WTC11 (cell line): ENCODE data around the gene MAP7D3. TPM values are rescaled to one million over a fixed set of nuclear protein-coding genes. Genes with fewer than 3 reads are reported as not detected.

Source experiments
- ATAC-seq: fragments of 200-7000 bp; cut with Tn5 transposase; 2 replicates; pipeline ENCODE4 v1.10.0; 2021; ENCODE audit warnings: mild to moderate bottlenecking, moderate library complexity
- CTCF ChIA-PET: fragments of 300-600 bp; sonication (Branson Sonifier 250); formaldehyde crosslinking; loops from one replicate; lab custom pipeline; 2021; ENCODE audit warnings: antibody characterized with exemption; lab: Charles Lee
- POLR2A ChIA-PET: fragments of 350-600 bp; sonication (Branson Sonifier 250); formaldehyde crosslinking; loops from one replicate; lab custom pipeline; 2021; ENCODE audit warnings: antibody characterized with exemption; lab: Charles Lee
- DNase-seq: peaks from one replicate; pipeline ENCODE4 v3.0.0; 2021; ENCODE audit warnings: low spot score
- H3K27ac Mint-ChIP-seq: 2 replicates; pipeline ENCODE4 v1.8.0; 2021; ENCODE audit warnings: mixed read lengths
- H3K27me3 Mint-ChIP-seq: 2 replicates; pipeline ENCODE4 v1.8.0; 2021; ENCODE audit warnings: low read depth, mild to moderate bottlenecking, moderate library complexity, mixed read lengths
- H3K36me3 Mint-ChIP-seq: 2 replicates; pipeline ENCODE4 v1.8.0; 2021; ENCODE audit warnings: mixed read lengths
- H3K4me1 Mint-ChIP-seq: 2 replicates; pipeline ENCODE4 v1.8.0; 2022; ENCODE audit warnings: mixed read lengths
- H3K4me3 Mint-ChIP-seq: 2 replicates; pipeline ENCODE4 v1.8.0; 2021; ENCODE audit warnings: mild to moderate bottlenecking, moderate library complexity, mixed read lengths
- H3K9me3 Mint-ChIP-seq: 2 replicates; pipeline ENCODE4 v1.8.0; 2021; ENCODE audit warnings: mixed read lengths
- ATF2 ChIP-seq: sonication (generic); formaldehyde crosslinking; IDR thresholded peaks from 2 replicates; pipeline ENCODE4 v1.8.1; 2022; ENCODE audit warnings: low read depth, missing genetic modification reagents, borderline replicate concordance
- ELF4 ChIP-seq: sonication (generic); formaldehyde crosslinking; IDR thresholded peaks from 2 replicates; pipeline ENCODE4 v1.8.1; 2022; ENCODE audit warnings: low read depth, mild to moderate bottlenecking, moderate library complexity, missing genetic modification reagents
- ESRRA ChIP-seq: sonication (generic); formaldehyde crosslinking; IDR thresholded peaks from 2 replicates; pipeline ENCODE4 v1.8.1; 2022; ENCODE audit warnings: mild to moderate bottlenecking, missing genetic modification reagents, borderline replicate concordance
- FOXJ3 ChIP-seq: sonication (generic); formaldehyde crosslinking; IDR thresholded peaks from 2 replicates; pipeline ENCODE4 v1.9.0; 2021; ENCODE audit warnings: missing genetic modification reagents, mild to moderate bottlenecking, borderline replicate concordance
- GABPB1 ChIP-seq: sonication (generic); formaldehyde crosslinking; IDR thresholded peaks from 2 replicates; pipeline ENCODE4 v1.8.1; 2023; ENCODE audit warnings: mild to moderate bottlenecking, missing genetic modification reagents
- JAZF1 ChIP-seq: fragments of 250-450 bp; sonication (Bioruptor Pico); IDR thresholded peaks from 2 replicates; pipeline ENCODE4 v1.9.0; 2021; ENCODE audit warnings: moderate library complexity, mild to moderate bottlenecking, inconsistent platforms
- JUN ChIP-seq: sonication (generic); formaldehyde crosslinking; IDR thresholded peaks from 2 replicates; pipeline ENCODE4 v1.8.0; 2023; ENCODE audit warnings: mild to moderate bottlenecking, missing genetic modification reagents
- NFATC4 ChIP-seq: fragments of 250-450 bp; sonication (Bioruptor Pico); IDR thresholded peaks from 2 replicates; pipeline ENCODE4 v1.9.0; 2021; ENCODE audit warnings: mild to moderate bottlenecking
- NR3C1 ChIP-seq: sonication (generic); formaldehyde crosslinking; conservative IDR thresholded peaks from 2 replicates; pipeline ENCODE4 v1.8.1; 2023; ENCODE audit warnings: low read depth, mild to moderate bottlenecking, missing genetic modification reagents
- TEAD4 ChIP-seq: sonication (generic); formaldehyde crosslinking; IDR thresholded peaks from 2 replicates; pipeline ENCODE4 v1.8.0; 2022; ENCODE audit warnings: mild to moderate bottlenecking, missing genetic modification reagents
- USF2 ChIP-seq: sonication (generic); formaldehyde crosslinking; IDR thresholded peaks from 2 replicates; pipeline ENCODE4 v1.8.1; 2023; ENCODE audit warnings: mild to moderate bottlenecking, missing genetic modification reagents, moderate library complexity
- ZNF232 ChIP-seq: sonication (generic); formaldehyde crosslinking; IDR thresholded peaks from 2 replicates; pipeline ENCODE4 v1.8.0; 2022; ENCODE audit warnings: mild to moderate bottlenecking, missing genetic modification reagents
- ZNF281 ChIP-seq: sonication (generic); formaldehyde crosslinking; IDR thresholded peaks from 2 replicates; pipeline ENCODE4 v1.8.0; 2023; ENCODE audit warnings: mild to moderate bottlenecking, missing genetic modification reagents
- total RNA-seq: library from RNA; stranded (reverse); gene quantifications from 3 replicates; pipeline ENCODE4 v1.2.3, GENCODE V29; 2021
- TF ChIP-seq, protein P1 (sequence below): sonication (generic); formaldehyde crosslinking; IDR thresholded peaks from 2 replicates; pipeline ENCODE4 v1.8.1; 2023; ENCODE audit warnings: mild to moderate bottlenecking, missing genetic modification reagents
- TF ChIP-seq, protein P2 (sequence below): sonication (generic); formaldehyde crosslinking; conservative IDR thresholded peaks from 2 replicates; pipeline ENCODE4 v1.8.1; 2023; ENCODE audit warnings: mild to moderate bottlenecking, low read depth, missing genetic modification reagents, moderate library complexity
- TF ChIP-seq, protein P3 (sequence below): sonication (generic); formaldehyde crosslinking; IDR thresholded peaks from 2 replicates; pipeline ENCODE4 v1.8.1; 2023; ENCODE audit warnings: mild to moderate bottlenecking, moderate library complexity, missing genetic modification reagents
- TF ChIP-seq, protein P4 (sequence below): fragments of 250-450 bp; sonication (Bioruptor Pico); IDR thresholded peaks from 2 replicates; pipeline ENCODE4 v1.9.0; 2021; ENCODE audit warnings: mild to moderate bottlenecking, borderline replicate concordance
- TF ChIP-seq, protein P5 (sequence below): fragments of 250-450 bp; sonication (Bioruptor Pico); IDR thresholded peaks from 2 replicates; pipeline ENCODE4 v2.1.2; 2022; ENCODE audit warnings: mild to moderate bottlenecking, moderate library complexity

The MAP7D3 gene
- total RNA-seq, 1 experiment from 2014 or later = 12.3 TPM

DNA sequence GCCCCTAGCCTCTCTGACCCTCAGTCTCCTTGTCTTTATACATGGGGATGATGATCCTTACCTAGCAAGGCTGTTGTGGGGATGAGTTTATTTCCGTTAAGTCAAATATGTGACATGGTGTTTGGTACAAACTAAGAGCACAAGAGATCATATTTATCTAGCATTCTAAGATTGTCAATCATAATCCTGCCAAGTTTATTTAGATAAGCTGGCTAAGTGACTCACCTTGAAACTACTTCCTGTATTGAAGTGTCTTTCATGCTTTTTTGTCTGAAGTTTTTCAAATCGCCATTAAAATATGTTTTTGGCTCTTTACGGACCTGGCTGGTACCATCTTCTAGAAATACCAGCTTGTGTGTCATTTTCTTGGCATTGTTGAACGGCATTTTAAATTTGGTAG, 30.7 kb downstream of the MAP7D3 start:
- DNase-seq (no peak), ATAC-seq (no peak)
- Mint-ChIP-seq H3K9me3 (no peaks in the 10 kb centered on the region), H3K4me1 (no peaks in the 10 kb centered on the region), H3K27ac (no peak overlapping the region), H3K27me3 (no peaks in the 10 kb centered on the region), H3K36me3 (peaks cover 31% of the 10 kb centered on the region), H3K4me3 (no peak overlapping the region)
- ChIA-PET CTCF (no interaction called here), POLR2A (no interaction called here)
- TF ChIP-seq, protein P1, sequence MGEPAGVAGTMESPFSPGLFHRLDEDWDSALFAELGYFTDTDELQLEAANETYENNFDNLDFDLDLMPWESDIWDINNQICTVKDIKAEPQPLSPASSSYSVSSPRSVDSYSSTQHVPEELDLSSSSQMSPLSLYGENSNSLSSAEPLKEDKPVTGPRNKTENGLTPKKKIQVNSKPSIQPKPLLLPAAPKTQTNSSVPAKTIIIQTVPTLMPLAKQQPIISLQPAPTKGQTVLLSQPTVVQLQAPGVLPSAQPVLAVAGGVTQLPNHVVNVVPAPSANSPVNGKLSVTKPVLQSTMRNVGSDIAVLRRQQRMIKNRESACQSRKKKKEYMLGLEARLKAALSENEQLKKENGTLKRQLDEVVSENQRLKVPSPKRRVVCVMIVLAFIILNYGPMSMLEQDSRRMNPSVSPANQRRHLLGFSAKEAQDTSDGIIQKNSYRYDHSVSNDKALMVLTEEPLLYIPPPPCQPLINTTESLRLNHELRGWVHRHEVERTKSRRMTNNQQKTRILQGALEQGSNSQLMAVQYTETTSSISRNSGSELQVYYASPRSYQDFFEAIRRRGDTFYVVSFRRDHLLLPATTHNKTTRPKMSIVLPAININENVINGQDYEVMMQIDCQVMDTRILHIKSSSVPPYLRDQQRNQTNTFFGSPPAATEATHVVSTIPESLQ (CRISPR knock-in tag) = no peak
- no peak for TF ChIP-seq ZNF232 (CRISPR knock-in tag)
- TF ChIP-seq, protein P2, sequence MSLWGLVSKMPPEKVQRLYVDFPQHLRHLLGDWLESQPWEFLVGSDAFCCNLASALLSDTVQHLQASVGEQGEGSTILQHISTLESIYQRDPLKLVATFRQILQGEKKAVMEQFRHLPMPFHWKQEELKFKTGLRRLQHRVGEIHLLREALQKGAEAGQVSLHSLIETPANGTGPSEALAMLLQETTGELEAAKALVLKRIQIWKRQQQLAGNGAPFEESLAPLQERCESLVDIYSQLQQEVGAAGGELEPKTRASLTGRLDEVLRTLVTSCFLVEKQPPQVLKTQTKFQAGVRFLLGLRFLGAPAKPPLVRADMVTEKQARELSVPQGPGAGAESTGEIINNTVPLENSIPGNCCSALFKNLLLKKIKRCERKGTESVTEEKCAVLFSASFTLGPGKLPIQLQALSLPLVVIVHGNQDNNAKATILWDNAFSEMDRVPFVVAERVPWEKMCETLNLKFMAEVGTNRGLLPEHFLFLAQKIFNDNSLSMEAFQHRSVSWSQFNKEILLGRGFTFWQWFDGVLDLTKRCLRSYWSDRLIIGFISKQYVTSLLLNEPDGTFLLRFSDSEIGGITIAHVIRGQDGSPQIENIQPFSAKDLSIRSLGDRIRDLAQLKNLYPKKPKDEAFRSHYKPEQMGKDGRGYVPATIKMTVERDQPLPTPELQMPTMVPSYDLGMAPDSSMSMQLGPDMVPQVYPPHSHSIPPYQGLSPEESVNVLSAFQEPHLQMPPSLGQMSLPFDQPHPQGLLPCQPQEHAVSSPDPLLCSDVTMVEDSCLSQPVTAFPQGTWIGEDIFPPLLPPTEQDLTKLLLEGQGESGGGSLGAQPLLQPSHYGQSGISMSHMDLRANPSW = no peak
- no peak for TF ChIP-seq ZNF281
- no peak for TF ChIP-seq ATF2 (CRISPR knock-in tag)
- TF ChIP-seq JUN (CRISPR knock-in tag) = no peak

GRCh38 chrX:136219893-136220292, 31.3 kb downstream of the MAP7D3 start:
- H3K9me3 Mint-ChIP-seq = no peaks in the 10 kb centered on the region
- peaks cover 30% of the 10 kb centered on the region for H3K36me3 Mint-ChIP-seq
- DNase-seq (no peak), ATAC-seq (no peak)
- H3K4me1 Mint-ChIP-seq = no peaks in the 10 kb centered on the region
- no peak overlapping the region for H3K27ac Mint-ChIP-seq
- ChIA-PET CTCF (no interaction called here), POLR2A (no interaction called here)
- no peak overlapping the region for H3K4me3 Mint-ChIP-seq
- no peaks in the 10 kb centered on the region for H3K27me3 Mint-ChIP-seq
- no peak for TF ChIP-seq ESRRA
- no peak for TF ChIP-seq TEAD4
- no peak for TF ChIP-seq GABPB1 (CRISPR knock-in tag)
- TF ChIP-seq USF2 = no peak
- no peak for TF ChIP-seq JAZF1
- TF ChIP-seq, protein P3, sequence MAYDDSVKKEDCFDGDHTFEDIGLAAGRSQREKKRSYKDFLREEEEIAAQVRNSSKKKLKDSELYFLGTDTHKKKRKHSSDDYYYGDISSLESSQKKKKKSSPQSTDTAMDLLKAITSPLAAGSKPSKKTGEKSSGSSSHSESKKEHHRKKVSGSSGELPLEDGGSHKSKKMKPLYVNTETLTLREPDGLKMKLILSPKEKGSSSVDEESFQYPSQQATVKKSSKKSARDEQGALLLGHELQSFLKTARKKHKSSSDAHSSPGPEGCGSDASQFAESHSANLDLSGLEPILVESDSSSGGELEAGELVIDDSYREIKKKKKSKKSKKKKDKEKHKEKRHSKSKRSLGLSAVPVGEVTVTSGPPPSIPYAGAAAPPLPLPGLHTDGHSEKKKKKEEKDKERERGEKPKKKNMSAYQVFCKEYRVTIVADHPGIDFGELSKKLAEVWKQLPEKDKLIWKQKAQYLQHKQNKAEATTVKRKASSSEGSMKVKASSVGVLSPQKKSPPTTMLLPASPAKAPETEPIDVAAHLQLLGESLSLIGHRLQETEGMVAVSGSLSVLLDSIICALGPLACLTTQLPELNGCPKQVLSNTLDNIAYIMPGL = no peak
- TF ChIP-seq ELF4 (CRISPR knock-in tag) = no peak
- TF ChIP-seq, protein P4, sequence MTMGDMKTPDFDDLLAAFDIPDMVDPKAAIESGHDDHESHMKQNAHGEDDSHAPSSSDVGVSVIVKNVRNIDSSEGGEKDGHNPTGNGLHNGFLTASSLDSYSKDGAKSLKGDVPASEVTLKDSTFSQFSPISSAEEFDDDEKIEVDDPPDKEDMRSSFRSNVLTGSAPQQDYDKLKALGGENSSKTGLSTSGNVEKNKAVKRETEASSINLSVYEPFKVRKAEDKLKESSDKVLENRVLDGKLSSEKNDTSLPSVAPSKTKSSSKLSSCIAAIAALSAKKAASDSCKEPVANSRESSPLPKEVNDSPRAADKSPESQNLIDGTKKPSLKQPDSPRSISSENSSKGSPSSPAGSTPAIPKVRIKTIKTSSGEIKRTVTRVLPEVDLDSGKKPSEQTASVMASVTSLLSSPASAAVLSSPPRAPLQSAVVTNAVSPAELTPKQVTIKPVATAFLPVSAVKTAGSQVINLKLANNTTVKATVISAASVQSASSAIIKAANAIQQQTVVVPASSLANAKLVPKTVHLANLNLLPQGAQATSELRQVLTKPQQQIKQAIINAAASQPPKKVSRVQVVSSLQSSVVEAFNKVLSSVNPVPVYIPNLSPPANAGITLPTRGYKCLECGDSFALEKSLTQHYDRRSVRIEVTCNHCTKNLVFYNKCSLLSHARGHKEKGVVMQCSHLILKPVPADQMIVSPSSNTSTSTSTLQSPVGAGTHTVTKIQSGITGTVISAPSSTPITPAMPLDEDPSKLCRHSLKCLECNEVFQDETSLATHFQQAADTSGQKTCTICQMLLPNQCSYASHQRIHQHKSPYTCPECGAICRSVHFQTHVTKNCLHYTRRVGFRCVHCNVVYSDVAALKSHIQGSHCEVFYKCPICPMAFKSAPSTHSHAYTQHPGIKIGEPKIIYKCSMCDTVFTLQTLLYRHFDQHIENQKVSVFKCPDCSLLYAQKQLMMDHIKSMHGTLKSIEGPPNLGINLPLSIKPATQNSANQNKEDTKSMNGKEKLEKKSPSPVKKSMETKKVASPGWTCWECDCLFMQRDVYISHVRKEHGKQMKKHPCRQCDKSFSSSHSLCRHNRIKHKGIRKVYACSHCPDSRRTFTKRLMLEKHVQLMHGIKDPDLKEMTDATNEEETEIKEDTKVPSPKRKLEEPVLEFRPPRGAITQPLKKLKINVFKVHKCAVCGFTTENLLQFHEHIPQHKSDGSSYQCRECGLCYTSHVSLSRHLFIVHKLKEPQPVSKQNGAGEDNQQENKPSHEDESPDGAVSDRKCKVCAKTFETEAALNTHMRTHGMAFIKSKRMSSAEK (CRISPR knock-in tag) = no peak
- TF ChIP-seq FOXJ3 (CRISPR knock-in tag) = no peak
- TF ChIP-seq NFATC4 (CRISPR knock-in tag) = no peak
- TF ChIP-seq, protein P5, sequence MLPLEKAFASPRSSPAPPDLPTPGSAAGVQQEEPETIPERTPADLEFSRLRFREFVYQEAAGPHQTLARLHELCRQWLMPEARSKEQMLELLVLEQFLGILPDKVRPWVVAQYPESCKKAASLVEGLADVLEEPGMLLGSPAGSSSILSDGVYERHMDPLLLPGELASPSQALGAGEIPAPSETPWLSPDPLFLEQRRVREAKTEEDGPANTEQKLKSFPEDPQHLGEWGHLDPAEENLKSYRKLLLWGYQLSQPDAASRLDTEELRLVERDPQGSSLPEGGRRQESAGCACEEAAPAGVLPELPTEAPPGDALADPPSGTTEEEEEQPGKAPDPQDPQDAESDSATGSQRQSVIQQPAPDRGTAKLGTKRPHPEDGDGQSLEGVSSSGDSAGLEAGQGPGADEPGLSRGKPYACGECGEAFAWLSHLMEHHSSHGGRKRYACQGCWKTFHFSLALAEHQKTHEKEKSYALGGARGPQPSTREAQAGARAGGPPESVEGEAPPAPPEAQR (CRISPR knock-in tag) = no peak
- TF ChIP-seq NR3C1 (CRISPR knock-in tag) = no peak
